H9 (cell line): ENCODE measurements around the gene ACBD3. TPM values are rescaled to one million over a fixed set of nuclear protein-coding genes. Genes with fewer than 3 reads are reported as not detected.

Source experiments
- DNase-seq: peaks from one replicate; pipeline ENCODE4 v3.0.0-alpha.2; 2017
- H2AFZ ChIP-seq: one replicate; pipeline ENCODE4 v1.6.1; 2013; ENCODE audit warnings: mild to moderate bottlenecking, low read length, control low read depth, moderate library complexity
- H2AK5ac ChIP-seq: 2 replicates; pipeline ENCODE4 v1.6.1; 2013; ENCODE audit warnings: low read length, control low read depth, mixed read lengths; ENCODE audit not compliant: insufficient read length
- H2BK120ac ChIP-seq: one replicate; pipeline ENCODE4 v1.6.1; 2013; ENCODE audit warnings: low read depth, mild to moderate bottlenecking, low read length, control low read depth, inconsistent platforms; ENCODE audit not compliant: poor library complexity, severe bottlenecking
- H2BK12ac ChIP-seq: 2 replicates; pipeline ENCODE4 v1.6.1; 2013; ENCODE audit warnings: low read length, control low read depth, mixed read lengths, low read depth; ENCODE audit not compliant: insufficient read length
- H2BK15ac ChIP-seq: 2 replicates; pipeline ENCODE4 v1.6.1; 2013; ENCODE audit warnings: low read depth, low read length, control low read depth
- H2BK20ac ChIP-seq: one replicate; pipeline ENCODE4 v1.6.1; 2013; ENCODE audit warnings: low read depth, mild to moderate bottlenecking, low read length, control low read depth, inconsistent platforms; ENCODE audit not compliant: poor library complexity, severe bottlenecking
- H2BK5ac ChIP-seq: 2 replicates; pipeline ENCODE4 v1.6.1; 2013; ENCODE audit warnings: low read length, control low read depth, mixed read lengths; ENCODE audit not compliant: insufficient read length
- H3K14ac ChIP-seq: 2 replicates; pipeline ENCODE4 v1.6.1; 2013; ENCODE audit warnings: low read length, control low read depth; ENCODE audit not compliant: insufficient read depth
- H3K18ac ChIP-seq: 2 replicates; pipeline ENCODE4 v1.6.1; 2013; ENCODE audit warnings: low read depth, mild to moderate bottlenecking, mixed read lengths, low read length, control low read depth; ENCODE audit not compliant: insufficient read length
- H3K23ac ChIP-seq: 2 replicates; pipeline ENCODE4 v1.6.1; 2013; ENCODE audit warnings: low read length, control low read depth, mixed read lengths, low read depth; ENCODE audit not compliant: insufficient read length
- H3K23me2 ChIP-seq: 2 replicates; pipeline ENCODE4 v1.6.1; 2013; ENCODE audit warnings: low read depth, mild to moderate bottlenecking, mixed read lengths, low read length, control low read depth; ENCODE audit not compliant: insufficient read length, poor library complexity, severe bottlenecking
- H3K27ac ChIP-seq: 2 replicates; pipeline ENCODE4 v1.5.1; 2013; ENCODE audit warnings: low read length, control low read depth, mixed read lengths, low read depth; ENCODE audit not compliant: insufficient read length
- H3K27me3 ChIP-seq: 2 replicates; pipeline ENCODE4 v1.6.1; 2013; ENCODE audit warnings: low read length, control low read depth, inconsistent platforms; ENCODE audit not compliant: insufficient read depth
- H3K4ac ChIP-seq: 2 replicates; pipeline ENCODE4 v1.6.1; 2013; ENCODE audit warnings: low read depth, mild to moderate bottlenecking, control low read depth, inconsistent platforms, low read length, moderate library complexity
- H3K4me1 ChIP-seq: 2 replicates; pipeline ENCODE4 v1.6.1; 2013; ENCODE audit warnings: low read length, control low read depth, inconsistent platforms; ENCODE audit not compliant: insufficient read depth
- H3K4me2 ChIP-seq: 2 replicates; pipeline ENCODE4 v1.6.1; 2013; ENCODE audit warnings: low read length, control low read depth, mixed read lengths; ENCODE audit not compliant: insufficient read length, insufficient read depth
- H3K56ac ChIP-seq: 2 replicates; pipeline ENCODE4 v1.6.1; 2013; ENCODE audit warnings: low read depth, mild to moderate bottlenecking, mixed read lengths, low read length, control low read depth; ENCODE audit not compliant: insufficient read length
- H3K79me1 ChIP-seq: 2 replicates; pipeline ENCODE4 v1.6.1; 2013; ENCODE audit warnings: low read depth, mild to moderate bottlenecking, moderate library complexity, low read length, control low read depth, inconsistent platforms; ENCODE audit not compliant: insufficient read depth, poor library complexity, severe bottlenecking
- H3K79me2 ChIP-seq: 2 replicates; pipeline ENCODE4 v1.6.1; 2013; ENCODE audit warnings: low read length, control low read depth, inconsistent platforms; ENCODE audit not compliant: insufficient read depth
- H3K9ac ChIP-seq: 2 replicates; pipeline ENCODE4 v1.6.1; 2013; ENCODE audit warnings: low read length, control low read depth, mixed read lengths; ENCODE audit not compliant: insufficient read length; ENCODE audit errors: extremely low read depth
- H3K9me3 ChIP-seq: one replicate; pipeline ENCODE4 v1.6.1; 2013; ENCODE audit warnings: low read depth, low read length, inconsistent platforms; ENCODE audit not compliant: control insufficient read depth
- H3T11ph ChIP-seq: one replicate; pipeline ENCODE4 v1.6.1; 2013; ENCODE audit warnings: mild to moderate bottlenecking, low read length, control low read depth, inconsistent platforms
- H4K20me1 ChIP-seq: one replicate; pipeline ENCODE4 v1.6.1; 2013; ENCODE audit not compliant: control insufficient read depth, insufficient read length, insufficient read depth
- H4K5ac ChIP-seq: 2 replicates; pipeline ENCODE4 v1.6.1; 2013; ENCODE audit warnings: low read depth, mild to moderate bottlenecking, mixed read lengths, low read length, control low read depth; ENCODE audit not compliant: insufficient read length
- H4K8ac ChIP-seq: replicated peaks from 2 replicates; pipeline ENCODE4 v1.6.1; 2013; ENCODE audit warnings: low read length, control low read depth, mixed read lengths, low read depth; ENCODE audit not compliant: insufficient read length
- H4K91ac ChIP-seq: 2 replicates; pipeline ENCODE4 v1.6.1; 2013; ENCODE audit warnings: low read depth, mild to moderate bottlenecking, moderate library complexity, mixed read lengths, low read length, control low read depth; ENCODE audit not compliant: insufficient read length
- H3K27ac Mint-ChIP-seq, 3 experiments: 2 replicates in 2 of 3; 3 replicates in 1 of 3; pipeline ENCODE4 v1.8.0; 2020 to 2021; ENCODE audit warnings: mixed read lengths in 3 of 3, mild to moderate bottlenecking in 1 of 3, moderate library complexity in 1 of 3
- H3K27me3 Mint-ChIP-seq: 2 replicates; pipeline ENCODE4 v1.8.0; 2021; ENCODE audit warnings: low read depth, mild to moderate bottlenecking, moderate library complexity, mixed read lengths
- H3K36me3 Mint-ChIP-seq, 3 experiments: 2 replicates in 2 of 3; 3 replicates in 1 of 3; pipeline ENCODE4 v1.8.0; 2020 to 2021; ENCODE audit warnings: low read depth in 3 of 3, mixed read lengths in 3 of 3; ENCODE audit not compliant: insufficient read depth in 1 of 3
- H3K4me1 Mint-ChIP-seq, 2 experiments: 2 replicates each; pipeline ENCODE4 v1.8.0; 2020; ENCODE audit warnings: mixed read lengths in 2 of 2
- H3K4me3 Mint-ChIP-seq, 2 experiments: 2 replicates in 1 of 2; 3 replicates in 1 of 2; pipeline ENCODE4 v1.8.0; 2020 to 2021; ENCODE audit warnings: mild to moderate bottlenecking in 2 of 2, mixed read lengths in 2 of 2, moderate library complexity in 1 of 2
- H3K9me3 Mint-ChIP-seq, 2 experiments: 2 replicates in 1 of 2; 3 replicates in 1 of 2; pipeline ENCODE4 v1.8.0; 2020; ENCODE audit warnings: mild to moderate bottlenecking in 2 of 2, mixed read lengths in 2 of 2, moderate library complexity in 1 of 2
- WGBS: extraction: QIAGEN DNeasy Blood & Tissue Kit; methylation state at CpG from one replicate; pipeline ENCODE4 v1.1.7; 2013; ENCODE audit warnings: missing lambda C conversion rate, low lambda C conversion rate, mixed read lengths; ENCODE audit not compliant: insufficient read length; ENCODE audit errors: extremely low coverage; 5-methylcytosine and 5-hydroxymethylcytosine counted together
- total RNA-seq: library from RNA; stranded (reverse); gene quantifications from 2 replicates; pipeline ENCODE4 v1.2.1, GENCODE V29; 2021
- TF ChIP-seq, protein P1 (sequence below): fragments of 200-600 bp; sonication (generic); conservative IDR thresholded peaks from 3 replicates; pipeline ENCODE4 v1.8.0; 2021; ENCODE audit warnings: antibody characterized with exemption, mild to moderate bottlenecking

Gene ACBD3
- total RNA-seq, 1 experiment from 2014 or later = 30.8 TPM

DNA sequence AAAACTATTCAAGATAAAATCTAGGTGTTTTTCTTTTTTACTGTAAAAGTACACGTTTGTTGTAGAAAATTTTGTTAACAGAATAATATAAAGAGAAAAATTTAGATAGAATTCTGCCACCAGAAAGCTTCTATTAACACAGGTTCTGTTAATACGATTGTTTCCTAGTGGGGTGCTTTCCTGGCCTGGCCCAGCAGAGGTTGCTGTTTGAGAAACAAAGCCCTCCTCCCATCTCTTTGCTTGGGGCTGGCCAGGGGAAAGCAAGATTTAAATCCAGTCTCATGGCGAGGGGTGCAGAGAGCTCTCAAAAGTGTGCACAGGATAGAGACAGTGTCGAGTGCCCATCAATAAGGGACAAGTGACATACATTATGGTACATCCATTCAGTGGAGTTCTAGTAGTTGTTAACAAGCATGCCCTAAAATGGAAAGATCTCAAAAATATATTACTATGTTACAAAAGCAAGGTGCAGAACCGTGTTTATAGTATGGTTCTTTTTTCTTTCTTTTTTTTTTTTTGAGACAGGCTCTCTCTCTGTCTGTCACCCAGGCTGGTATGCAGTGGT lies 14.6 kb upstream of the ACBD3 start:
- WGBS = no CpG with 5 or more reads among the region's 5 CpGs
- H2AFZ ChIP-seq = no peak overlapping the region
- no peak overlapping the region for H3K27ac ChIP-seq
- H3K23me2 ChIP-seq = no peaks in the 10 kb centered on the region
- H3K79me2 ChIP-seq = no peaks in the 10 kb centered on the region
- H3K4ac ChIP-seq = no peak overlapping the region
- H3K56ac ChIP-seq = no peak overlapping the region
- Mint-ChIP-seq H3K36me3 (no peaks in the 10 kb centered on the region), H3K27ac (no peak overlapping the region), H3K9me3 (no peaks in the 10 kb centered on the region), H3K4me3 (no peak overlapping the region), H3K27me3 (peaks cover 3% of the 10 kb centered on the region; the same call in 1 of the 2 replicates), H3K4me1 (peaks cover 9 to 18% of the 10 kb centered on the region in 2 experiments)
- no peak overlapping the region for H2BK12ac ChIP-seq
- no peak overlapping the region for H3K9ac ChIP-seq
- no peaks in the 10 kb centered on the region for H3K27me3 ChIP-seq
- H4K8ac ChIP-seq = no peak overlapping the region
- no peaks in the 10 kb centered on the region for H3K79me1 ChIP-seq
- H4K91ac ChIP-seq = no peak overlapping the region
- H2BK5ac ChIP-seq = no peak overlapping the region
- no peak overlapping the region for H4K5ac ChIP-seq
- no peak overlapping the region for H3K18ac ChIP-seq
- no peaks in the 10 kb centered on the region; the same call in 1 of the 2 replicates for H3K4me1 ChIP-seq
- H3K14ac ChIP-seq = no peak overlapping the region
- peak; percentile 65 for DNase-seq
- H2AK5ac ChIP-seq = no peak overlapping the region
- no peaks in the 10 kb centered on the region for H3K9me3 ChIP-seq
- no peak overlapping the region for H3K4me2 ChIP-seq
- no peak overlapping the region for H2BK20ac ChIP-seq
- no peak overlapping the region for H2BK120ac ChIP-seq
- no peak overlapping the region for H2BK15ac ChIP-seq
- H3K23ac ChIP-seq = no peak overlapping the region
- H3T11ph ChIP-seq = no peak overlapping the region
- TF ChIP-seq, protein P1, sequence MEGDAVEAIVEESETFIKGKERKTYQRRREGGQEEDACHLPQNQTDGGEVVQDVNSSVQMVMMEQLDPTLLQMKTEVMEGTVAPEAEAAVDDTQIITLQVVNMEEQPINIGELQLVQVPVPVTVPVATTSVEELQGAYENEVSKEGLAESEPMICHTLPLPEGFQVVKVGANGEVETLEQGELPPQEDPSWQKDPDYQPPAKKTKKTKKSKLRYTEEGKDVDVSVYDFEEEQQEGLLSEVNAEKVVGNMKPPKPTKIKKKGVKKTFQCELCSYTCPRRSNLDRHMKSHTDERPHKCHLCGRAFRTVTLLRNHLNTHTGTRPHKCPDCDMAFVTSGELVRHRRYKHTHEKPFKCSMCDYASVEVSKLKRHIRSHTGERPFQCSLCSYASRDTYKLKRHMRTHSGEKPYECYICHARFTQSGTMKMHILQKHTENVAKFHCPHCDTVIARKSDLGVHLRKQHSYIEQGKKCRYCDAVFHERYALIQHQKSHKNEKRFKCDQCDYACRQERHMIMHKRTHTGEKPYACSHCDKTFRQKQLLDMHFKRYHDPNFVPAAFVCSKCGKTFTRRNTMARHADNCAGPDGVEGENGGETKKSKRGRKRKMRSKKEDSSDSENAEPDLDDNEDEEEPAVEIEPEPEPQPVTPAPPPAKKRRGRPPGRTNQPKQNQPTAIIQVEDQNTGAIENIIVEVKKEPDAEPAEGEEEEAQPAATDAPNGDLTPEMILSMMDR = peak; percentile 71
- no peaks in the 10 kb centered on the region for H4K20me1 ChIP-seq
